GM21526 (cell line): ENCODE measurements around the gene ORM1.
"Not testable (repeated sequence)": the region's sequence is repeated elsewhere in the genome, so short reads cannot be mapped to it uniquely, and the experiment has no call there.

Source experiments
- ATAC-seq: cut with Tn5 transposase; IDR thresholded peaks from one replicate; pipeline ENCODE4 v1.9.1; 2021; ENCODE audit warnings: moderate library complexity; ENCODE audit not compliant: unreplicated experiment, low FRiP score

ORM1 gene

DNA sequence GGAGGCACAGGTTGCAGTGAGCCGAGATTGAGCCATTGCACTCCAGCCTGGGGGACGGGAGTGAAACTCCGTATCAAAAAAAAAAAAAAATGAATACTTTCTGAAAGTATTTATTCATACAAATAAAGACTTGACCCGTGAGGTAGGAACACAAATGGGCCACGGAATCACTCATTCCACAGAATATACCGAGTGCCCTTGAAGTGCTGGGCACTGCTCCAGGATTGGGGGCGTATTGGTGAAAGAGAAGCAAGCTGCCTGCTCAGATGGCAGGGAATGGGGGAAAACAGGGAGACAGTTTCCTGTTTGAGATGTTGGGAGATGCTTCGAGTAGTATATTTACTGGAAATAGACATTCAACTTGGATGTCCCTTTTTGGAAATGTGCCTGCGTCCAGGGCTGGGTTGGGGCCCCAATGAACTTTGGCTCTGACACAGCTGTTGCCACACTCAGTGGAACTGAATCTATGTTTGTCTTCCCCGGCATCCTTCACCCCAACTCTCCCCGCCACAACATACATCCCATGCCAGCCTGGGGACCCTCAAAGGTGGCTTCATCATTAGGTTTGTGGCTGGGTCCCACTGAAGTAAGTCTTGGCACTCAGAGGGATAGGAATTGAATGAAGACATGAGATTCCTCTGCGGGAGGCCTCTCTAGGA lies 609 bp upstream of the ORM1 start:
- not testable (repeated sequence) for ATAC-seq

DNA sequence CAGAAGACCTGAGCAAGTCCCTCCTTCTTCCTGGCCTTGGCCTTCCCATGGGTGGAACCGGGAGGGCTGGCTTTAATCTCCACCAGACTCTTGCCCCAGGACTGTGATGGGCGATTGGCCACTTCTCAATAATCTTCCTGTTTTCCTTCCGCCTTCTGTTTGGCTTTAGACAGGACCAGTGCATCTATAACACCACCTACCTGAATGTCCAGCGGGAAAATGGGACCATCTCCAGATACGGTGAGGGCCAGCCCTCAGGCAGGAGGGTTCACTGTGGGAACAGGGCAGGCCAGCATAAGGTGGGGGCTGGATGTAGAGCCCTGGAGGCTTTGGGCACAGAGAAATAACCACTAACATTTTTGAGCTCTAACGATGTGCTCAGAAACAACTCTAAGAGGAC lies 951 bp downstream of the ORM1 start:
- not testable (repeated sequence) for ATAC-seq

DNA sequence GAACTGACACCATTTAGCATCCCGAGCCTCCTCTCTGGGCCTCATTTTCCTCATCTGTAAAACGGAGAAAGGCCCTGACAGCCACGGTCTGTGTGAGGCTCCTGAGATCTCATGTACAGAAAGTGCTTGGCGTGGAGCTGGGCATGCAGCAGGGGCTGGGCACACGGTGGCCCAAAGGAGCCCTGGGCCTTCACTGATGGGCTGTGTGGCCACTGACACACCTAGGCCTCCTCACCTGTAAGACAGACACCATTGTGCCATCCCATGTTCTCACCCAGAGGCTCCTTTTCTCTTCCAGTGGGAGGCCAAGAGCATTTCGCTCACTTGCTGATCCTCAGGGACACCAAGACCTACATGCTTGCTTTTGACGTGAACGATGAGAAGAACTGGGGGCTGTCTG lies 1.6 kb downstream of the ORM1 start:
- no peak for ATAC-seq

DNA sequence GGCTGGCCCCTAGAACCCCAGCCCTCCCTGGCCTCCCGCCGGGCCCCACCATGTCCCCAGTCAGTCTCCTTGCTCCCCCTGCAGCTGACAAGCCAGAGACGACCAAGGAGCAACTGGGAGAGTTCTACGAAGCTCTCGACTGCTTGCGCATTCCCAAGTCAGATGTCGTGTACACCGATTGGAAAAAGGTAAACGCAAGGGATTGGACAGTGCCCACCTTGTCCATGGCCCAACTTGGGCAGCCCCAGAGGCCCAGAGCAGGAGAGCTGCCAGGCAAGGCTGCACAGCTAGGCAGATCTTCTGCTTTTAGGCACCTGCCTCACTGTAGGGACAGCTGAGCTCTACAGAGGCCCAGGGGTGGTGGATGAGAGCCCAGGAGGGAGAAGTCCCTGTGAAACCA lies 2.1 kb downstream of the ORM1 start:
- ATAC-seq, result not testable (repeated sequence)

DNA sequence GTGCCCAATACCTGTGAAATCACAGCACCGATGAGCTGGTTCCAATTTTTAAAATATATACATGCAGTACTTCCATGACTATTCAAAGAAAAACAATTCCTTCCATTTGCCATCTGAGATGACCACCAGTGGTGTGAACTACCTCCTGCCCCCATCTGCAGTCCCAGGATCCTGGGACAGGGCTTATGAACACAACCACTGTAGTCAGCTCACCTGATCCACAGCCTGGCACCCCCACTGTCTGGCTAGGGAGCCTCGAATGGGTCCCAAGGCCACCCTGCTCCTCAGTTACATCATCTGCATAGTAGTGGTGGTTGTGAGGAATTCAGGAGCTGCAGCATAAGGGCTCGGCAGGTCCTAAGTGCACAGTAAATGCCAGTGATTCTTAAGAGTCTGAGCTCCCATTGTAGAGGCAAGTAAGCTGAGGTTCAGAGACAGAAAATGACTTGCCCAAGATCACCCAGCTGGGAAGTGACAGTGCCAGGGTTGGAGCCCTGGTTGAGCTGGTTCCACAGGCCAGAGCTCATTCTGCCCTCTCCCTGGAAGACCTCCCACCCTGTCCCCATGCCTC lies 2.9 kb downstream of the ORM1 start:
- not testable (repeated sequence) for ATAC-seq

DNA sequence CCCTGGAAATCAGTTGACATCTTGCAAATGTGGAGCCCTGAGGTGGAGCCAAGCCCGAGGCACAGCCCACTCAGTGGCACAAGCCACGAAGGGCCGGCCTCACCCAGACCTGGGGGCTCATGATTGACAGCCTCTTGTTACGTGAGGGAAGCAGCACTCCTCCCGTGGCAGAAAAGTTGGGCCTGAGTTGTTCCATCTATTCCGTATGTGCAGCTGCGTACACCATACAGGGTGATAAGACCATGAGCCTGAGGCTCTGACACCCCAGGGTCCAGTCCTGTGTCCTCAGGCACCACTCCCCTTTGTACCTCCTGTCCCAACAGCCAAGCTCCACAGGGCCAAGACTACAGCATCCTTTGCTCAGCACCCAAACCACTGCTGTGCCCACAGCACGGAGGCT lies 4.9 kb downstream of the ORM1 start:
- ATAC-seq, result no peak

DNA sequence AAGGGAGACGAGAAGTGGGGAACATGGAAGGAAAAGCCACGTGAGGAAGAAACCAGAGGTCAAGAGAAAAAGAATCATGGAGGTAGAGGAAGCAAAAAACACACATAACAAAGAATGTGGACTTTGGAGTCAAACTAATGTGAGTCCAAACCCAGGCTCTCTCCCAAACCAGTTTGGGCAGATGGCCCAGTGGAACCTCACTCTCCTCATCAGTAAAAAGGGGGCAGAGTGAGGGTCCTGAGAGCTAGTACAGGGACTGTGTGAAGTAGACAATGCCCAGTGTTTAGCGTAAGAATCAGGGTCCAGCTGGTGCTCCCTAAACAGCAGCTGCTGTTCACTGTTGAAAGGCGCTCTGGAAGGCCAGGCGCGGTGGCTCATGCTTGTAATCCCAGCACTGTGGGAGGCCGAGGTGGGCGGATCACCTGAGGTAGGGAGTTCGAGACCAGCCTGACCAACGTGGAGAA lies 5.5 kb downstream of the ORM1 start:
- not testable (repeated sequence) for ATAC-seq

DNA sequence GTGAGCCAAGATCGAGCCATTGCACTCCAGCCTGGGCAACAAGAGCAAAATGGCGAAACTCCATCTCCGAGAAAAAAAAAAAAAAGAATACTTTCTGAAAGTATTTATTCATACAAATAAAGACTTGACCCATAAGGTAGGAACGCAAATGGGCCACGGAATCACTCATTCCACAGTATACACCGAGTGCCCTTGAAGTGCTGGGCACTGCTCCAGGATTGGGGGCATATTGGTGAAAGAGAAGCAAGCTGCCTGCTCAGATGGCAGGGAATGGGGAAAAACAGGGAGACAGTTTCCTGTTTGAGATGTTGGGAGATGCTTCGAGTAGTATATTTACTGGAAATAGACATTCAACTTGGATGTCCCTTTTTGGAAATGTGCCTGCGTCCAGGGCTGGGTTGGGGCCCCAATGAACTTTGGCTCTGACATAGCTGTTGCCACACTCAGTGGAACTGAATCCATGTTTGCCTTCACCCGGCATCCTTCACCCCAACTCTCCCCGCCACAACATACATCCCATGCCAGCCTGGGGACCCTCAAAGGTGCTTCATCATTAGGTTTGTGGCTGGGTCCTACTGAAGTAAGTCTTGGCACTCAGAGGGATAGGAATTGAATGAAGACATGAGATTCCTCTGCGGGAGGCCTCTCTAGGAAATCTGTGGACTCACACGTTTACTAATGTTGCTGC lies 6.2 kb downstream of the ORM1 start:
- ATAC-seq, result not testable (repeated sequence)

DNA sequence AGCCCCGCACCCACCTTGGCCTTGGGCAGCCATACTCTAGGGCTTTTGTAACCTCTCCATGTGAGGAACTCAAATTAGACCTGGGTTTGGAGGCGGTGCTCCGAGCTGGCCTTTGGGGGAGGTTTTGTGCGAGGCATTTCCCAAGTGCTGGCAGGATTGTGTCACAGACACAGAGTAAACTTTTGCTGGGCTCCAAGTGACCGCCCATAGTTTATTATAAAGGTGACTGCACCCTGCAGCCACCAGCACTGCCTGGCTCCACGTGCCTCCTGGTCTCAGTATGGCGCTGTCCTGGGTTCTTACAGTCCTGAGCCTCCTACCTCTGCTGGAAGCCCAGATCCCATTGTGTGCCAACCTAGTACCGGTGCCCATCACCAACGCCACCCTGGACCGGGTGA lies 6.7 kb downstream of the ORM1 start, which contains the start of gene ORM2:
Gene ORM2 (plus strand): TSS at position 245 of the 398 bp plus-strand sequence. CDS start 36 bp downstream, at position 281.
- not testable (repeated sequence) for ATAC-seq

DNA sequence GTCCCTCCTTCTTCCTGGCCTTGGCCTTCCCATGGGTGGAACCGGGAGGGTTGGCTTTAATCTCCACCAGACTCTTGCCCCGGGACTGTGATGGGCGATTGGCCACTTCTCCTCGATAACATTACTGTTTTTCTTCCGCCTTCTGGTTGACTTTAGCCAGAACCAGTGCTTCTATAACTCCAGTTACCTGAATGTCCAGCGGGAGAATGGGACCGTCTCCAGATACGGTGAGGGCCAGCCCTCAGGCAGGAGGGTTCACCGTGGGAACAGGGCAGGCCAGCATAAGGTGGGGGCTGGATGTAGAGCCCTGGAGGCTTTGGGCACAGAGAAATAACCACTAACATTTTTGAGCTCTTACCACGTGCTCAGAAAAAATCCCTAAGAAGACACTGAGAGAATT lies 7.7 kb downstream of the ORM1 start:
- no peak for ATAC-seq

DNA sequence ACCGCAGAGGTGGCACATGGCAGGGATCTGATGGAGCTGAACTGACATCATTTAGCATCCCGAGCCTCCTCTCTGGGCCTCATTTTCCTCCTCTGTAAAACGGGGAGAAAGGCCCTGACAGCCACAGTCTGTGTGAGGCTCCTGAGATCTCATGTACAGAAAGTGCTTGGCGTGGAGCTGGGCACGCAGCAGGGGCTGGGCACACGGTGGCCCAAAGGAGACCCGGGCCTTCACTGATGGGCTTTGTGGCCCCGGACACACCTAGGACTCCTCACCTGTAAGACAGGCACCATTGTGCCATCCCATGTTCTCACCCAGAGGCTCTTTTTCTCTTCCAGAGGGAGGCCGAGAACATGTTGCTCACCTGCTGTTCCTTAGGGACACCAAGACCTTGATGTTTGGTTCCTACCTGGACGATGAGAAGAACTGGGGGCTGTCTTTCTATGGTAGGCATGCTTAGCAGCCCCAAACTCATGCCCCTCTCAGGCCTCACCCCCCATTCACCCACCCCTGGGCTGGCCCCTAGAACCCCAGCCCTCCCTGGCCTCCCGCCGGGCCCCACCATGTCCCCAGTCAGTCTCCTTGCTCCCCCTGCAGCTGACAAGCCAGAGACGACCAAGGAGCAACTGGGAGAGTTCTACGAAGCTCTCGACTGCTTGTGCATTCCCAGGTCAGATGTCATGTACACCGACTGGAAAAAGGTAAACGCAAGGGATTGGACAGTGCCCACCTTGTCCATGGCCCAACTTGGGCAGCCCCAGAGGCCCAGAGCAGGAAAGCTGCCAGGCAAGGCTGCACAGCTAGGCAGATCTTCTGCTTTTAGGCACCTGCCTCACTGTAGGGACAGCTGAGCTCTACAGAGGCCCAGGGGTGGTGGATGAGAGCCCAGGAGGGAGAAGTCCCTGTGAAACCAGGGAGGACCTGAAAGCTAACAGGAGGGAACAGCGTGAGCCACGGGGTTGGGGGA lies 8.6 kb downstream of the ORM1 start:
- not testable (repeated sequence) for ATAC-seq

DNA sequence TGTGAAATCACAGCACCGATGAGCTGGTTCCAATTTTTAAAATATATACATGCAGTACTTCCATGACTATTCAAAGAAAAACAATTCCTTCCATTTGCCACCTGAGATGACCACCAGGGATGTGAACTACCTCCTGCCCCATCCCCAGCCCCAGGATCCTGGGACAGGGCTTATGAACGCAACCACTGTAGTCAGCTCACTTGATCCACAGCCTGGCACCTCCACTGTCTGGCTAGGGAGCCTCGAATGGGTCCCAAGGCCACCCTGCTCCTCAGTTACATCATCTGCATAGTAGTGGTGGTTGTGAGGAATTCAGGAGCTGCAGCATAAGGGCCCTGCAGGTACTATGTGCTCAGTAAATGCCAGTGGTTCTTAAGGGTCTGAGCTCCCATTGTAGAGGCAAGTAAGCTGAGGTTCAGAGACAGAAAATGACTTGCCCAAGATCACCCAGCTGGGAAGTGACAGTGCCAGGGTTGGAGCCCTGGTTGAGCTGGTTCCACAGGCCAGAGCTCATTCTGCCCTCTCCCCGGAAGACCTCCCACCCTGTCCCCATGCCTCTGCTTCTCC lies 9.7 kb downstream of the ORM1 start:
- ATAC-seq, result not testable (repeated sequence)

DNA sequence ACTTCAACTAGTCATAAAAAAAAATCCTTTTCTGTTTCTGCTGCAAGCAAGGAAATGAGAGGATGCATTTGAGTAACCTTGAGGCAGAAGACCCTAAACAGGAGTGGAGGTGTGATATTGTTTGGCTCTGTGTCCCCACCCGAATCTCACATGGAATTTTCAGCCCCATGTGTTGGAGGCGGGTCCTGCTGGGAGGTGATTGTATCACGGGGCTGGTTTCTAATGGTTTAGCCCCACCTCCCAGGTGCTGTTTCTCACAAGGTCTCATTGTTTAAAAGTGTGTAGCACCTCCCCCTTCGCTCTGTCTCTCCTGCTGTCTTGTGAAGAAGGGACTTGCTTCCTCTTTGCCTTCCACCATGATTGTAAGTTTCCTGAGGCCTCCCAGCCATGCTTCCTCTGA lies 10.8 kb downstream of the ORM1 start:
- ATAC-seq, result not testable (repeated sequence)

DNA sequence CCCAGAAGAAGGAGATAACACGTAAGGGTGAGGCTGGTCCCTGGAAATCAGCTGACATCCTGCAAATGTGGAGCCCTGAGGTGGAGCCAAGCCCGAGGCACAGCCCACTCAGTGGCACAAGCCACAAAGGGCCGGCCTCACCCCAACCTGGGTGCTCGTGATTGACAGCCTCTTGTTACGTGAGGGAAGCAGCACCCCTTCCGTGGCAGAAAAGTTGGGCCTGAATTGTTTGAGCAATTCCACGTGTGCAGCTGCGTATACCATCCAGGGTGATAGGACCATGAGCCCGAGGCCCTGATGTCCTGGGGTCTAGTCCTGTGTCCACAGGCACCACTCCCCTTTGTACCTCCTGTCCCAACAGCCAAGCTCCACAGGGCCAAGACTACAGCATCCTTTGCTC lies 11.6 kb downstream of the ORM1 start:
- ATAC-seq, result no peak

DNA sequence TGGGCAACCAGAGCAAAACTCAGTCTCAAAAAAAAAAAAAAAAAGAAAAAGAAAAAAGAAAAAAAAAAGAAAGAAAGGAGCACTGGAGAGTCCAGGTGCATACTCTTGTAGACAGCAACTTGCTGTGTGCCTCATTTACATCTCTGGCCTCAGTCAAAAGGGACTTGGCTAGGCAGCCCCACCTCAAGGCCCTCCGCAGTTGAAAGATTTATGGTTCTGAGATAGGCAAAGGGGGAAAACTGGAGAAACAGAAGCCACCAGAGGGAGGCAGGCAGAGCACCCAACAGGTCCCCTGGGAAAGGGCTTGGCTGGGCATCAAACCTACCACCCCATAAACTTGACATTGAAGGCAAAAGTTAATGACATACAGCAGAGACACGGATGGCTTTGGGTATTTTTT lies 12.8 kb downstream of the ORM1 start:
- ATAC-seq, result no peak

DNA sequence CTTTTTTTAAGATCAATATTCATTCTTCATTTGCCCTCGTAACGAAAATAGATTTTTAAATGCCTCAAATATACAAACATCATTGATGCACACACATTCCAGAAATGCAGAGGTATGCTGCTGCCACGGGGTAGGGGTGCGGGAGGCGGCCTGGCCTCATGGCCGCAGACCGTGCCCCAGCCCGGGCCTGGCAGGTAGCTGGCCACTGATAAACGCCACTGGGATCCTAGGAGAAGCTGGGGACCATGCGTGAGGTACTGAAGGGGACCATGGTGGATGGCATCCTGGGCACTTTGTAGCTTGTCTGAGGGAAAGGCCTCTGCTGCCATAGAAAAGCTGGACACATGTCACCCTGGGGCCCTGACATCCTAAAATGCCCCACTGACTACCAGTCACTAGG lies 13.3 kb downstream of the ORM1 start:
- no peak for ATAC-seq

DNA sequence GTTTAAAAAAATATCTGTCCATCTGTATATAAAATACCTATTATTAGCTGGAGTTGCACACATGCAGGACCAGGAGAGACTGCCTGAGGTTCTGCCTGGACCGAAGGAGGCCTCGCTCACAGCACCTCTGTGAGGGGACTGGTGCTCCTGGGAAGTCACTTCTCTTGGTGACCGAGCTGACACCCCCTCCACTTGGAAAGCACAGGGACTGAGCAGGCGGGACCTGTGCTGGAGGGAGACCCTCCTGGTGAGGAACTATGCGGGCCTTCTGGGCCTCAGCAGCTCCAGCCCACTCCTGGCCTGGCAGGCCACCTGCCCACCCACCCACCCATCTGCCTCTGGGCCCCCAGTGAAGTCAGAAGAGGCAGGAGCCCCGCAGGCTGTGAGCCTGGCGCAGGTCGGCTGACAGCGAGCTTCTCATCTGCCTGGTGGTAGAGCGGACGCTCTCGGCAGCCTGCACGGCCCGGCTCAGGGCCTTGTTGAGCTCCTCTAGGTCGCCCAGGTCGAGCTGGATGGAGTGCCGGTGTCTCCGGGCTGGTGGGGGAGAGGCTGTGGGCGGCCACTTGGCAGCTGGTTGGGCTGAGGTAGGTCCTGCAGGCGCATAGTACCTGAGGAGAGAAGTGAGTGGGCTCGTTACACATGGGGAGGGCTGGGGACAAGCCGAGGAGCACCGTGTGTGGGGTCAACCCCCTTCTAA lies 13.9 kb downstream of the ORM1 start:
- ATAC-seq, result no peak

DNA sequence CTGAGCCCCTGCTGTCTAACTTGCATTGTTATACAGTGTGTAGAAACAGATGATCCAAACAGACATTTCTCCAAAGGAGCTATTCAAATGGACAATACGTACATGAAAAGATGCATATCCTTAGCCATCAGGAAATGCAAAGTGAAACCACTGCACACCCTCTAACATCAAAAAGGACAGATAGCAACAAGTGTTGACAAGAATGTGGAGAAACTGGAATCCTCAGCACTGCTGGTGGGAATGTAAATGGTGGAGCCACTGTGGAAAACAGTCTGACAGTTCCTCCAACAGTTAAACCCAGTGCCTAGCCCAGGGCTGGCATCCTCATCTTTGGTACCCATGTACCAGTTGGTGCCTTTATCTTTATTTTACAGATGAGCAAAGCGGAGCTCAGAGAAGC lies 15.3 kb downstream of the ORM1 start:
- no peak for ATAC-seq

DNA sequence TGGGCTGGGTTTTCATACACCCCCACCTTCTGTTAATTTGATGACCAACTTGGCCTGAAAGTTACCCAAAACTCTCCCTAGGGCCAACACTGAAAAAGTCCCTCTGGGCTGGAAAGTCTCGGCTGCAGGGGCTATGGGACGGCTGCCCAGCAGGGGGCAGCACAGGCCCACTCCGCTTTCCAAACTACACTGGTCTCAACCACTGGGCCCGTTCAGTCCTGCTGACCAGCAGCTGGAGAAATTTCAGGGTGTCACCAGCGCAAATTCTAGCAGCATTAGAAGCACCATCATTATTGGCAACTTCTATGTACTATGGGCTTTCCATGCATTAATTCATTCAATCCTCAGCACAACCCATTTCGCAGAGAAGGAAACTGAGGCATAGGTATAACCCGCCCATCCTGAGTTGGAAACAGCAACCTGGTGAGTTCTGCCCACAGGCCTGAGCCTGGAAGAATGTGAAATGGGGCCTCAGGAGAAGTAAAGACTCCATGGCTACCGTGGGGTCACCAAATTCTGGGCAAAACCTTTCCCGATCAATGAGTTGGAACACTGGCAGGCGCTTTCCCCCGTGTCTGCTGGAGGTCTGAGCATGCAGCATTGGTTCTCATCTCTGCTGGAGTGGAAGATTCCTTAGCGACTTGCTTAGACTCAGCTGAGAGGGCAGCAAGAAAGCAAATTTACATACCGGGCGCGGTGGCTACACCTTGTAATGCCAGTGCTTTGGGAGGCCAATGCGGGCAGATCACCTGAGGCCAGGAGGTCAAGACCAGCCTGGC lies 16.4 kb downstream of the ORM1 start:
- ATAC-seq, result peak; percentile 49
